GM12878 (cell line): ENCODE measurements around the gene CC2D1B. TPM values are rescaled to one million over a fixed set of nuclear protein-coding genes. Genes with fewer than 3 reads are reported as not detected.
A peak's percentile ranks its signal among the peaks of the same experiment; 100 is the strongest.

Experiments
- ATF2 ChIP-seq: IDR thresholded peaks from 2 replicates; pipeline ENCODE4 v1.6.1; 2012; ENCODE audit warnings: low read length, inconsistent platforms
- BACH1 ChIP-seq: fragments of 450-650 bp; IDR thresholded peaks from 2 replicates; pipeline ENCODE4 v1.6.1; 2017; ENCODE audit warnings: mild to moderate bottlenecking, borderline replicate concordance
- BCLAF1 ChIP-seq: fragments of 450-650 bp; IDR thresholded peaks from 2 replicates; pipeline ENCODE4 v1.6.1; 2017; ENCODE audit warnings: antibody characterized with exemption, mild to moderate bottlenecking, moderate library complexity
- CBFB ChIP-seq: IDR thresholded peaks from 2 replicates; pipeline ENCODE4 v1.6.1; 2016; ENCODE audit warnings: antibody characterized with exemption, low read depth
- CBX3 ChIP-seq: fragments of 200-600 bp; sonication (generic); IDR thresholded peaks from 2 replicates; pipeline ENCODE4 v1.6.1; 2016; ENCODE audit warnings: low read depth, borderline replicate concordance
- CHD4 ChIP-seq: fragments of 200-600 bp; sonication (generic); IDR thresholded peaks from 2 replicates; pipeline ENCODE4 v1.6.1; 2016; ENCODE audit warnings: mild to moderate bottlenecking
- DPF2 ChIP-seq: fragments of 450-650 bp; IDR thresholded peaks from 2 replicates; pipeline ENCODE4 v1.6.1; 2017; ENCODE audit warnings: mild to moderate bottlenecking
- MXI1 ChIP-seq: fragments of 150-350 bp; IDR thresholded peaks from 2 replicates; pipeline ENCODE4 v1.6.1; 2011; ENCODE audit warnings: low read depth, mild to moderate bottlenecking, inconsistent platforms, low read length, improper control_type of control experiment
- NBN ChIP-seq: fragments of 450-650 bp; IDR thresholded peaks from 2 replicates; pipeline ENCODE4 v1.6.1; 2016
- NFIC ChIP-seq: IDR thresholded peaks from 2 replicates; pipeline ENCODE4 v1.6.1; 2012; ENCODE audit warnings: low read depth, mild to moderate bottlenecking, inconsistent platforms, low read length, moderate library complexity
- NFXL1 ChIP-seq: fragments of 450-650 bp; IDR thresholded peaks from 2 replicates; pipeline ENCODE4 v1.6.1; 2017; ENCODE audit warnings: antibody characterized with exemption, mild to moderate bottlenecking, borderline replicate concordance
- PAX8 ChIP-seq: fragments of 450-650 bp; IDR thresholded peaks from 2 replicates; pipeline ENCODE4 v1.6.1; 2017; ENCODE audit warnings: mild to moderate bottlenecking, moderate library complexity
- PKNOX1 ChIP-seq: fragments of 450-650 bp; IDR thresholded peaks from 2 replicates; pipeline ENCODE4 v1.6.1; 2016; ENCODE audit warnings: mild to moderate bottlenecking
- PML ChIP-seq: IDR thresholded peaks from 2 replicates; pipeline ENCODE4 v1.6.1; 2012; ENCODE audit warnings: low read length, inconsistent platforms
- RAD51 ChIP-seq: fragments of 450-650 bp; IDR thresholded peaks from 2 replicates; pipeline ENCODE4 v1.6.1; 2016; ENCODE audit warnings: moderate library complexity, mild to moderate bottlenecking, inconsistent platforms
- RB1 ChIP-seq: fragments of 450-650 bp; formaldehyde crosslinking; IDR thresholded peaks from 2 replicates; pipeline ENCODE4 v1.6.1; 2017; ENCODE audit warnings: mild to moderate bottlenecking, borderline replicate concordance
- RUNX3 ChIP-seq: IDR thresholded peaks from 2 replicates; pipeline ENCODE4 v1.6.1; 2012; ENCODE audit warnings: low read length, inconsistent platforms
- SMC3 ChIP-seq: IDR thresholded peaks from 2 replicates; pipeline ENCODE4 v1.6.1; 2011; ENCODE audit warnings: low read length, improper control_type of control experiment, borderline replicate concordance
- SREBF1 ChIP-seq: IDR thresholded peaks from 2 replicates; pipeline ENCODE4 v1.6.1; 2012; ENCODE audit warnings: mild to moderate bottlenecking, low read length
- SREBF2 ChIP-seq: IDR thresholded peaks from 2 replicates; pipeline ENCODE4 v1.6.1; 2012; ENCODE audit warnings: mild to moderate bottlenecking, low read length
- STAT3 ChIP-seq: IDR thresholded peaks from 2 replicates; pipeline ENCODE4 v1.6.1; 2011; ENCODE audit warnings: low read depth, low read length, improper control_type of control experiment
- SUZ12 ChIP-seq: fragments of 200-600 bp; sonication (generic); IDR thresholded peaks from one replicate; pipeline ENCODE4 v1.6.1; 2018; ENCODE audit warnings: antibody characterized with exemption, mild to moderate bottlenecking; ENCODE audit not compliant: unreplicated experiment
- TCF3 ChIP-seq: IDR thresholded peaks from 2 replicates; pipeline ENCODE4 v1.6.1; 2012; ENCODE audit warnings: low read depth, mild to moderate bottlenecking, low read length, borderline replicate concordance; ENCODE audit not compliant: insufficient read depth
- USF2 ChIP-seq: IDR thresholded peaks from 2 replicates; pipeline ENCODE4 v1.6.1; 2011; ENCODE audit warnings: low read depth, low read length, improper control_type of control experiment, borderline replicate concordance
- ZBED1 ChIP-seq: IDR thresholded peaks from 2 replicates; pipeline ENCODE4 v1.6.1; 2016; ENCODE audit warnings: borderline replicate concordance
- polyA plus RNA-seq, 11 experiments: library from polyadenylated mRNA; depleted of rRNA in 4 of 11; unstranded in 6 of 11; stranded (reverse) in 5 of 11; fragments of >200 nt; fragmentation: Nextera tagmentation in 4 of 11; fragmentation: Illumina TruSeq in 1 of 11; extraction: Ambion mirVana in 4 of 11; extraction: Trizol in 1 of 11; gene quantifications; 1 replicate in 1 of 11; 2 replicates in 10 of 11; pipeline versions ENCODE4 v1.2.1 to v1.2.3, GENCODE V29; 2011 to 2016; ENCODE audit warnings: inconsistent platforms in 2 of 11, missing spikeins in 2 of 11, low read depth in 1 of 11
- total RNA-seq, 4 experiments: library from RNA; depleted of rRNA in 3 of 4; stranded (reverse); fragments of >200 nt in 3 of 4; fragmentation: Illumina TruSeq in 1 of 4; extraction: Trizol in 1 of 4; gene quantifications; 2 replicates each; pipeline versions ENCODE4 v1.2.1 to v1.2.3, GENCODE V29; 2013 to 2021

The CC2D1B gene
- total and polyA plus RNA-seq, 10 of the 15 experiments (the other 5 are each of a cell fraction or from before 2014, with no cell fraction given): 0.90 to 29.4 (median 14.5) TPM

- TF ChIP-seq CBFB (no peak), MXI1 (peak; percentile 91), BACH1 (peak; percentile 14; the same call in 1 of the 2 replicates), SREBF1 (no peak), PAX8 (peak; percentile 66; the same call in 1 of the 2 replicates), RAD51 (peak; percentile 61), STAT3 (no peak), SMC3 (no peak), NFXL1 (no peak), RB1 (peak; percentile 89; the same call in 1 of the 2 replicates), ZBED1 (peak; percentile 63; the same call in 1 of the 2 replicates), PKNOX1 (no peak), NFIC (no peak), DPF2 (no peak), CBX3 (no peak), CHD4 (no peak), RUNX3 (no peak; the same call in 1 of the 2 replicates), USF2 (no peak), BCLAF1 (no peak), SREBF2 (no peak), PML (peak; percentile 96), TCF3 (no peak), ATF2 (no peak), NBN (peak; percentile 92), SUZ12 (no peak)
These were observed 38.3 kb upstream of the CC2D1B start, which contains the start of the genes ORC1 and PRPF38A (continued) for GRCh38 chr1:52404116-52404974.
